Neutrophil (primary cell): ENCODE results near the gene SLIT3.

Experiments used
- H3K27ac ChIP-seq: fragments of 200-600 bp; sonication (generic); 2 replicates; pipeline ENCODE4 v1.5.1; 2016; ENCODE audit warnings: mild to moderate bottlenecking, moderate library complexity
- H3K27me3 ChIP-seq: fragments of 200-600 bp; sonication (generic); 2 replicates; pipeline ENCODE4 v1.6.0; 2016; ENCODE audit warnings: mild to moderate bottlenecking
- H3K36me3 ChIP-seq: fragments of 200-600 bp; sonication (generic); 2 replicates; pipeline ENCODE4 v1.5.1; 2017
- H3K4me1 ChIP-seq, 2 experiments: fragments of 200-600 bp in 1 of 2; sonication (generic) in 1 of 2; 1 replicate in 1 of 2; 2 replicates in 1 of 2; pipeline versions ENCODE4 v1.5.1 to v1.6.1; 2013 to 2016; ENCODE audit warnings: low read depth in 1 of 2, low read length in 1 of 2, mild to moderate bottlenecking in 1 of 2, moderate library complexity in 1 of 2; ENCODE audit not compliant: control insufficient read depth in 1 of 2, insufficient read depth in 1 of 2
- H3K4me3 ChIP-seq, 2 experiments: fragments of 200-600 bp in 1 of 2; sonication (generic) in 1 of 2; 1 replicate in 1 of 2; 2 replicates in 1 of 2; pipeline ENCODE4 v1.5.1; 2013 to 2016; ENCODE audit warnings: low read depth in 1 of 2, low read length in 1 of 2, mild to moderate bottlenecking in 1 of 2, moderate library complexity in 1 of 2
- H3K9me3 ChIP-seq: fragments of 200-600 bp; sonication (generic); 2 replicates; pipeline ENCODE4 v1.5.1; 2016
- CTCF ChIP-seq: fragments of 200-600 bp; sonication (generic); IDR thresholded peaks from 2 replicates; pipeline ENCODE4 v1.5.1; 2016; ENCODE audit warnings: antibody characterized with exemption

The SLIT3 gene

GRCh38 chr5:168798065-168799023, 502.6 kb downstream of the SLIT3 start:
- no peak overlapping the region for H3K4me3 ChIP-seq
- H3K4me1 ChIP-seq: peaks cover 4 to 5% of the 10 kb centered on the region in 2 experiments
- no peaks in the 10 kb centered on the region for H3K9me3 ChIP-seq
- H3K27me3 ChIP-seq: peaks cover 14% of the 10 kb centered on the region
- TF ChIP-seq CTCF: no peak
- no peaks in the 10 kb centered on the region for H3K36me3 ChIP-seq
- H3K27ac ChIP-seq: no peak overlapping the region

GRCh38 chr5:168796593-168797580, 504.1 kb downstream of the SLIT3 start:
- peaks cover 9% of the 10 kb centered on the region for H3K27me3 ChIP-seq
- no peak for TF ChIP-seq CTCF
- peaks cover 7 to 8% of the 10 kb centered on the region in 2 experiments for H3K4me1 ChIP-seq
- H3K9me3 ChIP-seq: no peaks in the 10 kb centered on the region
- no peaks in the 10 kb centered on the region for H3K36me3 ChIP-seq
- no peak overlapping the region for H3K4me3 ChIP-seq
- H3K27ac ChIP-seq: no peak overlapping the region

- no peaks in the 10 kb centered on the region for H3K9me3 ChIP-seq
- peaks cover 16 to 17% of the 10 kb centered on the region in 2 experiments for H3K4me1 ChIP-seq
- H3K27ac ChIP-seq: no peak overlapping the region
- no peak for TF ChIP-seq CTCF
- H3K4me3 ChIP-seq: no peak overlapping the region
- no peaks in the 10 kb centered on the region for H3K36me3 ChIP-seq
- peaks cover 4% of the 10 kb centered on the region for H3K27me3 ChIP-seq
These were observed 504.9 kb downstream of the SLIT3 start for GRCh38 chr5:168796000-168796399.

GRCh38 chr5:168793841-168794837, 506.8 kb downstream of the SLIT3 start:
- Histone ChIP-seq H3K9me3 (no peaks in the 10 kb centered on the region), H3K4me1 (peaks cover 34% of the 10 kb centered on the region in 2 experiments)

More at GRCh38 chr5:168793841-168794837, 506.8 kb downstream of the SLIT3 start:
- Histone ChIP-seq H3K4me3 (no peak overlapping the region), H3K27ac (no peak overlapping the region), H3K36me3 (no peaks in the 10 kb centered on the region), H3K27me3 (no peaks in the 10 kb centered on the region)
- TF ChIP-seq CTCF: no peak
